Smooth muscle cell (in vitro differentiated cells): ENCODE data around the gene PPCDC. TPM values are rescaled to one million over a fixed set of nuclear protein-coding genes. Genes with fewer than 3 reads are reported as not detected.
"Not testable (repeated sequence)": the region's sequence is repeated elsewhere in the genome, so short reads cannot be mapped to it uniquely, and the experiment has no call there.

Experiments used
- DNase-seq: peaks from one replicate; lab custom pipeline; 2025; ENCODE audit not compliant: unreplicated experiment; lab: John Stamatoyannopoulos, UW
- H2AFZ ChIP-seq: fragments of 200-600 bp; sonication (generic); 2 replicates; pipeline ENCODE4 v1.6.0; 2016; ENCODE audit warnings: antibody characterized with exemption, low read depth, mild to moderate bottlenecking
- H3F3A ChIP-seq: fragments of 200-600 bp; sonication (generic); 2 replicates; pipeline ENCODE4 v1.6.0; 2017; ENCODE audit warnings: antibody characterized with exemption, low read depth
- H3K27ac ChIP-seq: fragments of 200-600 bp; sonication (generic); 2 replicates; pipeline ENCODE4 v1.5.1; 2016; ENCODE audit warnings: low read depth, mild to moderate bottlenecking
- H3K27me3 ChIP-seq: fragments of 200-600 bp; sonication (generic); 2 replicates; pipeline ENCODE4 v1.6.1; 2016; ENCODE audit warnings: low read depth, mild to moderate bottlenecking
- H3K36me3 ChIP-seq: fragments of 200-600 bp; sonication (generic); 2 replicates; pipeline ENCODE4 v1.5.1; 2016; ENCODE audit warnings: low read depth
- H3K4me1 ChIP-seq: fragments of 200-600 bp; sonication (generic); 2 replicates; pipeline ENCODE4 v1.5.1; 2016; ENCODE audit warnings: low read depth
- H3K4me2 ChIP-seq: fragments of 200-600 bp; sonication (generic); 2 replicates; pipeline ENCODE4 v1.6.0; 2016; ENCODE audit warnings: mild to moderate bottlenecking
- H3K4me3 ChIP-seq: fragments of 200-600 bp; sonication (generic); 2 replicates; pipeline ENCODE4 v1.5.1; 2016; ENCODE audit warnings: mild to moderate bottlenecking
- H3K79me2 ChIP-seq: fragments of 200-600 bp; sonication (generic); 2 replicates; pipeline ENCODE4 v1.6.0; 2016; ENCODE audit warnings: low read depth, mild to moderate bottlenecking
- H3K9ac ChIP-seq: fragments of 200-600 bp; sonication (generic); 2 replicates; pipeline ENCODE4 v1.6.0; 2016; ENCODE audit warnings: low read depth
- H3K9me3 ChIP-seq: fragments of 200-600 bp; sonication (generic); replicated peaks from 2 replicates; pipeline ENCODE4 v1.5.1; 2016; ENCODE audit warnings: low read depth
- H4K20me1 ChIP-seq: fragments of 200-600 bp; sonication (generic); 2 replicates; pipeline ENCODE4 v1.6.0; 2016; ENCODE audit warnings: low read depth
- WGBS: methylation state at CpG from one replicate; pipeline ENCODE4 v1.1.7; 2016; ENCODE audit warnings: low lambda C conversion rate; 5-methylcytosine and 5-hydroxymethylcytosine counted together
- polyA plus RNA-seq: library from polyadenylated mRNA; unstranded; fragments of >200 nt; fragmentation: Nextera tagmentation; extraction: Ambion mirVana; gene quantifications from 2 replicates; pipeline ENCODE4 v1.2.1, GENCODE V29; 2016
- total RNA-seq: library from RNA; depleted of rRNA; stranded (reverse); fragments of >200 nt; gene quantifications from 2 replicates; pipeline ENCODE4 v1.2.3, GENCODE V29; 2014
- TF ChIP-seq, protein P1 (sequence below): fragments of 200-600 bp; sonication (generic); IDR thresholded peaks from 2 replicates; pipeline ENCODE4 v1.5.1; 2017; ENCODE audit warnings: borderline replicate concordance, mild to moderate bottlenecking, antibody characterized with exemption; ENCODE audit not compliant: insufficient read depth, poor library complexity, severe bottlenecking

The PPCDC gene
- total and polyA plus RNA-seq, 2 experiments from 2014 or later: 7.8 to 33.7 TPM

DNA sequence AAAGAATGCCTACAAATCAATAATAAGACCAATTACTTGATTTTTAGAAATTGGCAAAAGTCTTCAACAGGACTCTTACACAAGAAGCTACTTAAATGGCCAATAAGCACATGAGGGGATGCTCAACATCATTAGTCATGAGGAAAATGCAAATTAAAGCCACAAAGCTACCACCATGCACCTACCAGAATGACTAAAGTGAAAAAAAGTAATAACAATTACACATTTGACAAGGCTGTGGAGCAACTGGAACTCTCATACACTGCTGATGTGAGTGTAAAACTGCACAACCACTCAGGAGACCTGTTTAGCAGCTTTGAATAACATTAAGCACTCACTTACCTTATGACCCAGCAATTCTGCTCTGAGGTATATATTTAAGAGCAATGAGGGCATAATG lies 68.4 kb downstream of the PPCDC start:
- H4K20me1 ChIP-seq: no peaks in the 10 kb centered on the region
- H3K4me2 ChIP-seq: no peak overlapping the region
- no peaks in the 10 kb centered on the region for H3K4me1 ChIP-seq
- no peaks in the 10 kb centered on the region for H3F3A ChIP-seq
- H3K27me3 ChIP-seq: no peaks in the 10 kb centered on the region
- no peak overlapping the region for H3K27ac ChIP-seq
- no peak overlapping the region for H3K4me3 ChIP-seq
- DNase-seq: no peak
- H3K9me3 ChIP-seq: no peaks in the 10 kb centered on the region
- TF ChIP-seq, protein P1, sequence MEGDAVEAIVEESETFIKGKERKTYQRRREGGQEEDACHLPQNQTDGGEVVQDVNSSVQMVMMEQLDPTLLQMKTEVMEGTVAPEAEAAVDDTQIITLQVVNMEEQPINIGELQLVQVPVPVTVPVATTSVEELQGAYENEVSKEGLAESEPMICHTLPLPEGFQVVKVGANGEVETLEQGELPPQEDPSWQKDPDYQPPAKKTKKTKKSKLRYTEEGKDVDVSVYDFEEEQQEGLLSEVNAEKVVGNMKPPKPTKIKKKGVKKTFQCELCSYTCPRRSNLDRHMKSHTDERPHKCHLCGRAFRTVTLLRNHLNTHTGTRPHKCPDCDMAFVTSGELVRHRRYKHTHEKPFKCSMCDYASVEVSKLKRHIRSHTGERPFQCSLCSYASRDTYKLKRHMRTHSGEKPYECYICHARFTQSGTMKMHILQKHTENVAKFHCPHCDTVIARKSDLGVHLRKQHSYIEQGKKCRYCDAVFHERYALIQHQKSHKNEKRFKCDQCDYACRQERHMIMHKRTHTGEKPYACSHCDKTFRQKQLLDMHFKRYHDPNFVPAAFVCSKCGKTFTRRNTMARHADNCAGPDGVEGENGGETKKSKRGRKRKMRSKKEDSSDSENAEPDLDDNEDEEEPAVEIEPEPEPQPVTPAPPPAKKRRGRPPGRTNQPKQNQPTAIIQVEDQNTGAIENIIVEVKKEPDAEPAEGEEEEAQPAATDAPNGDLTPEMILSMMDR: no peak
- no peaks in the 10 kb centered on the region for H3K36me3 ChIP-seq
- no peaks in the 10 kb centered on the region for H3K79me2 ChIP-seq
- H3K9ac ChIP-seq: no peak overlapping the region
- no peak overlapping the region for H2AFZ ChIP-seq

DNA sequence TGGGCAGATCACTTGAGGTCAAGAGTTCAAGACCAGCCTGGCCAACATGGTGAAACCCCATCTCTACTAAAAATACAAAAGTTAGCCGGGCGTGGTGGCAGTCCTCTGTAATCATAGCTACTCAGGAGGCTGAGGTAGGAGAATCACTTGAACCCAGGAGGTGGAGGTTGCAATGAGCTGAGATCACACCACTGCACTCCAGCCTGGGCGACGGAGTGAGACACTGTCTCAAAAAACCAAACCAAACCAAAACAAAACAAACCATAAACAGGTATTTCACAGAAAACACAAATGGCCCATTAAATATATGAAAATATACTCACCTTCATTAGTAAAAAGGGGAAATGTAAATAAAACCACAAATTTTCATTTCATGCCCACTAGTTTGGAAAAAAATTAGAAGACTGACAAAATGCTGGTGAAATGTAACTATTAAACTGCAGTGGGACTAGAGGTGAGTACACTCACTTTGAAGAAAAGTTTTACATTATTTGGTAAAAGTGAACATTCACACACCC lies 71.6 kb downstream of the PPCDC start:
- H3K79me2 ChIP-seq, DNase-seq, H3K9ac ChIP-seq, H2AFZ ChIP-seq, H3K36me3 ChIP-seq, H3K4me3 ChIP-seq, H3K4me1 ChIP-seq, H3K27ac ChIP-seq, H4K20me1 ChIP-seq, H3K9me3 ChIP-seq, H3K27me3 ChIP-seq, H3F3A ChIP-seq, H3K4me2 ChIP-seq: not testable (repeated sequence)
- WGBS: 96% methylated on average over 4 of the region's 4 CpGs

DNA sequence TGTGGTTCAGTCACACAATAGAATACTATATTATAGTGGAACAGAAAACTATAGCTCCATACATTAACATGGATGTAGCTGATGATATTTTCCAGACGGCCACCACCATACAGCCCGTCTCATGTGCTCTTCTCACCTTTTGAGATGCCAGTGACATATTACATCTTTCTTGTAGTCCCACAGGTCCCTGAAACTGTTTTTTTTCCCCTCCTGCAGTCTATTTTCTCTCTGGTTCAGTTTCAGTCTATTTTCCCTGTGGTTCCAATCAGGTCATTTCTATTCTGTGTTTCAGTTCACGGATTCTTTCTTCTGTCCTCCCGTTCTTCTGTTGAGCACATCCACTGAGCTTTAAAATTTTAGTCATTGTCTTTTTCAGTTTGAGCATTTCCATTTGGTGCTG lies 72.2 kb downstream of the PPCDC start:
- no peak for DNase-seq
- H3F3A ChIP-seq: no peaks in the 10 kb centered on the region
- no peak overlapping the region for H3K9ac ChIP-seq
- H3K27ac ChIP-seq: no peak overlapping the region
- no peak overlapping the region for H3K4me2 ChIP-seq
- TF ChIP-seq, protein P1: no peak
- H3K36me3 ChIP-seq: no peaks in the 10 kb centered on the region
- H3K4me1 ChIP-seq: no peaks in the 10 kb centered on the region
- 93% methylated on average over 4 of the region's 4 CpGs for WGBS
- H3K4me3 ChIP-seq: no peak overlapping the region
- no peaks in the 10 kb centered on the region for H3K79me2 ChIP-seq
- H3K27me3 ChIP-seq: no peaks in the 10 kb centered on the region
- no peaks in the 10 kb centered on the region for H3K9me3 ChIP-seq
- no peak overlapping the region for H2AFZ ChIP-seq
- H4K20me1 ChIP-seq: no peaks in the 10 kb centered on the region

DNA sequence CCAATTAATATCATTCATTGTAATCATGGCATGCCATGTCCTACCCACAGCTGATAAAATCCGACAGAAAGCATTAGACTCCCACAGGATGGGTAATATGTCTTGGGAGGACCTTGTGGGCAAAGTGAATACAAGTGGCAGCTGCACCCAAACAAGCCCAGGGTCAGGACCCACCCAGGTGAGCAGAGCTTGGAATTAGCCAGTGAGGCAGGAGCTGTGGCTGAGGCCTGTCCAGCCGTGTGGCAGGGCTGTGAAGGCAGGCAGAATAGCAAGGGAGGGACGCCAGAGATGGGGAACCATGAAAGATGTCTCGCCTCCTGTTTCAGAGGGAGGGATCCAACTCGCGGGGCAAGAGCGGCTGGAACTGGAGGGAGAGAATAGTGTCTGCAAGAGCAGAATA lies 74.5 kb downstream of the PPCDC start:
- Histone ChIP-seq H3F3A (no peaks in the 10 kb centered on the region), H3K27ac (no peak overlapping the region), H2AFZ (no peak overlapping the region), H3K4me1 (no peaks in the 10 kb centered on the region), H3K4me2 (no peak overlapping the region), H3K79me2 (no peaks in the 10 kb centered on the region), H3K27me3 (no peaks in the 10 kb centered on the region), H4K20me1 (no peaks in the 10 kb centered on the region), H3K4me3 (no peak overlapping the region), H3K9ac (no peak overlapping the region), H3K36me3 (no peaks in the 10 kb centered on the region), H3K9me3 (no peaks in the 10 kb centered on the region)
- TF ChIP-seq, protein P1: no peak
- no peak for DNase-seq
- 91% methylated on average over 7 of the region's 7 CpGs for WGBS
